ENCODE results near the gene CCDC146.

Gene CCDC146

DNA sequence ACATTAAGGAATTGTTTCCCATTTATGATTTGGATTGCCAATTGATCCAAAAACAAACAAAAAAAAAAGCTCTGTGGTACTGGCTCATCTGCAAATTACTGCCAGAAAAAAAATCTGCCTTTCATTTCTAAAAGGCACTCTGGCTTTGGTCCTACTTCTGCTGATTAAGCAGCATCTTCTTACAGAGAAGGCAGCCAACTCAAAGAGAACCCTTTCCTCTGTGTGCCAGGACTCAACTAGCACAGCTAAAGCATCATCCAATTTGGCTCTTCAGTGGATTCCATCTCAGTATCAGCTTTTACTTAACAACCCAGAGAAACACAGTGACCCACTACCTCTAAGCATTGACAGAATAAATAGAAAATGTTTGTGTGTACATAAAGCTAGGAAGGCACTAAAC is 213.2 kb downstream of the CCDC146 start:
- TF ChIP-seq, protein P1, sequence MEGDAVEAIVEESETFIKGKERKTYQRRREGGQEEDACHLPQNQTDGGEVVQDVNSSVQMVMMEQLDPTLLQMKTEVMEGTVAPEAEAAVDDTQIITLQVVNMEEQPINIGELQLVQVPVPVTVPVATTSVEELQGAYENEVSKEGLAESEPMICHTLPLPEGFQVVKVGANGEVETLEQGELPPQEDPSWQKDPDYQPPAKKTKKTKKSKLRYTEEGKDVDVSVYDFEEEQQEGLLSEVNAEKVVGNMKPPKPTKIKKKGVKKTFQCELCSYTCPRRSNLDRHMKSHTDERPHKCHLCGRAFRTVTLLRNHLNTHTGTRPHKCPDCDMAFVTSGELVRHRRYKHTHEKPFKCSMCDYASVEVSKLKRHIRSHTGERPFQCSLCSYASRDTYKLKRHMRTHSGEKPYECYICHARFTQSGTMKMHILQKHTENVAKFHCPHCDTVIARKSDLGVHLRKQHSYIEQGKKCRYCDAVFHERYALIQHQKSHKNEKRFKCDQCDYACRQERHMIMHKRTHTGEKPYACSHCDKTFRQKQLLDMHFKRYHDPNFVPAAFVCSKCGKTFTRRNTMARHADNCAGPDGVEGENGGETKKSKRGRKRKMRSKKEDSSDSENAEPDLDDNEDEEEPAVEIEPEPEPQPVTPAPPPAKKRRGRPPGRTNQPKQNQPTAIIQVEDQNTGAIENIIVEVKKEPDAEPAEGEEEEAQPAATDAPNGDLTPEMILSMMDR (IDR thresholded peaks at IDR 0.05; ENCODE audit: borderline replicate concordance, insufficient read depth, low read depth, low read length): no peak
- no peak overlapping the region for H3K4me3 ChIP-seq (ENCODE audit: low read depth, low read length)

DNA sequence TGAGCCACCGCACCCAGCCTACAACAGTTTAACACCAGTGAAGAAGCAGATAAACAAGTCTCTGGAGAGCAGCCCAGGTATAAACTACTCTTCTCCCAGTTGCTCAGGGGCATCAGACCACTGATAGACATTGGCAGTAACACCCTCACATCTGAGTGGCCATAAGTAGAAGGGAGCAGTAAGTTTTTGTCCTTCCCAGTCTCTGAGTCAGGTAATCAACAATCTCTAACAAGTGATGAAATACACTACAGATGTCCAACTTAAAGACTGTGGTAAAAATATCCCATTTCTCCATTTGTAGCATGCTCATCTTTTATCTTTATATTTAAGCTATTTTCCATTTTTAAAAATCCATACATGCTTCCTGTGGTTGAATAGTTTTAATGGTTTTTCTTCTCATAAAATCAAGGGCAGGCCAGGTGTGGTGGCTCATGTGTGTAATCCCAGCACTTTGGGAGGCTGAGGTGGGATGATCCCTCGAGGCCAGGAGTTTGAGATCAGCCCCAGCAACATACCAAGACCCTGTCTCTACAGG is 215.1 kb downstream of the CCDC146 start:
- TF ChIP-seq, protein P1 (IDR thresholded peaks at IDR 0.05; ENCODE audit: borderline replicate concordance, insufficient read depth, low read depth, low read length): no peak
- H3K4me3 ChIP-seq (ENCODE audit: low read depth, low read length): no peak overlapping the region

DNA sequence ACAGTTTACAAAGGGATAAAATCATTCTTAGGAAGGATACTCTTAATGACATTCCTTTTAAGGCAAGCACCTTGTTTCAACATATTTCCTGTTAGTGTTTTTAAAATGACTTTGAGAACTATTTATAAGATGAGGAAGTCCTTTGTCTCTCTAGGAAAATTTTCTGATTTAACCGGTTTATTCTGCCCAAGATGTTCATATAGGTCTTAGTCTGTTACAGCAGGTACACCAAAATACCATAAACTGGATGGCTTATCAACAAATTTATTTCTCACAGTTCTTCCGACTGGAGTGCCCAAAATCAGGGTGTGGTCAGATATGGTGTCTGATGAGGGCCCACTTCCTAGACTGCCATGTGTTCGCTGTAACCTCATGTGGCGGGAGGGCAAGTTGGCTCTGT is 215.8 kb downstream of the CCDC146 start:
- TF ChIP-seq, protein P1 (IDR thresholded peaks at IDR 0.05; ENCODE audit: borderline replicate concordance, insufficient read depth, low read depth, low read length): no peak
- H3K4me3 ChIP-seq (ENCODE audit: low read depth, low read length): no peak overlapping the region

DNA sequence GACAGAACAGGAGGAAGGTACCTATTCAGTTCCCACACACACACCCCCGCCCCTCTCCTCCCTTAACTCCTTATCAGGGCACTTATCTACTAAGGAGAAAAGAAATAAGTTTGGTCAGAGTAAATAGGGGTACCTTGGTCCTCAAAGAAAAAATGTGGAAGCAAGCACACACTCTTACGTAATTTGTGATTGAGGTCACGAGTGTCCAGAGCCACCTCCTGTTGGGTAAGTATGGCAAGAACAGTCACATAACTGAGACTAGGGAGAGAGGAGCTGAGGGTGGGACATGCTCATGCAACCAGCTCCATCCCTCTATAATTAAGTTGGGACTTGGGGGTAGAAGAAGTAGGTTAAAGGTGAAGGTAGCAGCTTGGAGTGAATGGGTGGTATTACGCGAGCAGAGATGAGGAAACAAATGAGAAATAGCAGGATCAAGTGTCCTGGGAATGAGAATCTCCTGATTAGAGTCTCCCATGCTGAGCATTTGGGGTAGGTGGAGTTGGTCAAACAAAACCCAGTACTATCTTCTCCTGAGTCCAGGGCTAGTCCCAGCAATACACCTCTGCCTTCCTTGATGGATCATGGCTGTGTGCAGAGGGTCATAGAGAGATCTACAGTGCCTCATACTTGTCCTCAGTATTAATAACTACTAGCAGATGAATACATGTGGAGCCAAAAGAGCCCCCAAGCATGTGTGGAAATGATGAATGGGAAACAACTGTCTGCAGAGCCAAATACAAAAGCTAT is 216.6 kb downstream of the CCDC146 start:
- H3K4me3 ChIP-seq (ENCODE audit: low read depth, low read length): no peak overlapping the region
- TF ChIP-seq, protein P1 (IDR thresholded peaks at IDR 0.05; ENCODE audit: borderline replicate concordance, insufficient read depth, low read depth, low read length): no peak

DNA sequence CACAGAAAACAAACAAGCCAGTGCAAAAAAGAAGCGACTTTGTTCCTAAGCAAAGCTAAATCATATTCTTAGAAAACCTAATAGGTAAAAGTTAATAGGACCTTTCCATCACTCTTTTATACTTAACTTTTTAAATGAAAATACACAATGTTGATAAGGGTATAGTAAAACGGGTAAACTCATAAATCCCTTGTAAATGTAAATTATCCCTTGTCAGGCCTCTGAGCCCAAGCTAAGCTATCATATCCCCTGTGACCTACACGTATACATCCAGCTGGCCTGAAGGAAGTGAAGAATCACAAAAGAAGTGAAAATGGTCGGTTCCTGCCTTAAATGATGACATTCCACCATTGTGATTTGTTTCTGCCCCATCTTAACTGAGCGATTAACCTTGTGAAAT is 217.3 kb downstream of the CCDC146 start:
- no peak overlapping the region for H3K4me3 ChIP-seq (ENCODE audit: low read depth, low read length)
- TF ChIP-seq, protein P1 (IDR thresholded peaks at IDR 0.05; ENCODE audit: borderline replicate concordance, insufficient read depth, low read depth, low read length): no peak
